Activated CD4-positive, alpha-beta T cell treated with anti-CD3 and anti-CD28 coated beads, Interleukin-2, Interleukin-4, amounts not matched to agents 100 ng/mL and 50 ng/mL, durations not matched to agents 16 hours and 8 hours (primary cell): ENCODE measurements around the gene MKNK1.
A peak's percentile ranks its signal among the peaks of the same experiment; 100 is the strongest.

Experiments
- DNase-seq: peaks from one replicate; pipeline ENCODE4 v3.0.0-alpha.2; 2020; ENCODE audit warnings: low spot score

MKNK1 gene

GRCh38 chr1:46558141-46558963 is 45.7 kb downstream of the MKNK1 start:
- no peak for DNase-seq

GRCh38 chr1:46557403-46557802 is 46.7 kb downstream of the MKNK1 start:
- DNase-seq = no peak

DNA sequence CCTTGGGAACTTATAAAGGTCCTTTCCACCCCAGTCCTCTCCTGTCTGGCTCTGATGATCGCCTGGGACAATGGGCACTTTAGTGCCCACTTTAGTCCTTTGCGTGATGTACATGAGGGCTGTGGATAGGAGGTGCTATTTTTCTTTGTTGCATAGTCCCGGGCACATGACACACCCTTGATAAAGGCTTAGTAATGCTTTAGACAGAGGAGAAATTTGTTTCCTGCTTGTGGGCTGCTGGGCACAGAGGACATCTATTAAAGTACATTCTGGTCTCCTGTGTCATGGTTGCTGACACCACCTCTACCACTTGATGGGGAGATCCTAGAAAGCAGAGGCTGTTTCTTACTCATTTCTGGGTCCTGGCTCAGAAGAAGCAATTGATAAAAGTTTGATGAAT is 47.2 kb downstream of the MKNK1 start:
- no peak for DNase-seq

- no peak for DNase-seq
Measured at GRCh38 chr1:46555826-46556619, 48.0 kb downstream of the MKNK1 start.

DNA sequence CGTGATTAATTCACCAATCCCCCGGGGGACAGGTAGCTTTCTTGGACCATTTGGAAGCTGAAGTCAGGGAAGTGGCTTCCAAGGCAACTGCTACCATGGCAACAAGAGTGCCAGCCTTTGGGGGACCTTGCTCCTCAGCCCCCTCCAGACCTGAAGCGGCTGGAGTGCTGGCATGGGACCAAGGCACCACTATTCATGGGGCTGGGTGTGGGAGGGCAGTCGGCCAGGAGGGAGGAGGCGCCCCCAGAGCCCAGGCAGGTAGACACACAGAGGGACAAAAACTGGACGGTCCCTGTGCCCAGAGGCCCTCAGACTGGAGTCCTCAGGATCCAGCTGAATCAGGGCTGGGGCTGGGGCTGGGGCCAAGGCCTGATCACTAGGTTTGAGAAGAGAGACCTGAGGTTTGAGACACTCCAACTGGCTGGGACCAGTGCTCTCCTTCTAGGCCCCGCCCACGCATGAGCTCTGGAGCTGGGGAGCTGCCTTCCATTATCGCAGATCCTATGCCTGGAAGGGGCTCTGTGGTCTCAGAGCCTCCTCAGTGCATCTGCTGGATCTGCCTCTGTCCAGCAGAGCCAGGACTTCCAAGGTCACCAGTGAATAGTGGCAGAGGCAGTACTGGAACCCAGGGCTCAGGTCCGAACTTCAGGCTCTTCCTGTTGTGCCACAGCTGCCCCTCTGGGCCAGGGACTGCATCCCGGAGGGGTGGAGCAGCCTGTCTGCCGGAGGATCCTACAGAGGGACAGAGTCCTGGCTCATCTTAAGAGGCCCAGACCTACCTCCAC is 49.3 kb downstream of the MKNK1 start:
- DNase-seq = no peak

DNA sequence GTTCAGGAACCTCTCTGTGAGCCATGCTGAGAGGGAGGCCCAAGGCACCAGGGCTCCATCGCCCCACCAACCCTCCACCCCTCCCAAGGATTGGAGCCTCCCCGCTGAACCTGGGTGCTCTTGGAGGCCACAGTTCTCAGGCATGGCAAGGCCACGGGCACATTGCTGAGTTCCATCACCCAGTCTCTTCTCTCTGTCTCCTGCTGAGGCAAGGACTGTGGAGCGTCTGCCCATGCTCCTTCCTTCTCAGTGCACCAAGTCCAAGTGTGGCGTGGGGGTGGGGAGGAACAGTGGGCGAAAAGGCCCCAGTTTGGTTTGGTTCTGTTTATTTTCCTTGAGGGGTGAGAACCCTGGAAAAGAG is 49.9 kb downstream of the MKNK1 start:
- no peak for DNase-seq

DNA sequence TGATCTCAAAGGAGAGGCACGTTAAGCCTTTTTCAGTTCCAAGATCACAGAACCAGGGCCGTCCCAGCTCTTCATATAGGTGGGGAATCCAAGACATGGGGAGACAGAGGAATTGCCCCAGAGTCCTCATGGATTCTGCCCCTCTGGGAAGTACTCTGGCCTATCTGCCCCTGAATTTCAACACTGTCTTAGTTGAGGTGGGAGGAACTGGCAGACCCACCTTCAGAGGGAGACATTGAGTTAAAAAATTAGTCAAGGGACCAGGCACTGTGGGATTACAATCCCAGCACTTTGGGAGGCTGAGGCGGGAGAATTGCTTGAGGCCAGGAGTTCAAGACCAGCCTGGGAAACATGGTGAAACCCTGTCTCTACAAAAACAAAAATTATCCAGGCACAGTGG is 50.6 kb downstream of the MKNK1 start:
- DNase-seq = no peak

- no peak for DNase-seq
Measured at GRCh38 chr1:46552357-46553237, 51.5 kb downstream of the MKNK1 start.

DNA sequence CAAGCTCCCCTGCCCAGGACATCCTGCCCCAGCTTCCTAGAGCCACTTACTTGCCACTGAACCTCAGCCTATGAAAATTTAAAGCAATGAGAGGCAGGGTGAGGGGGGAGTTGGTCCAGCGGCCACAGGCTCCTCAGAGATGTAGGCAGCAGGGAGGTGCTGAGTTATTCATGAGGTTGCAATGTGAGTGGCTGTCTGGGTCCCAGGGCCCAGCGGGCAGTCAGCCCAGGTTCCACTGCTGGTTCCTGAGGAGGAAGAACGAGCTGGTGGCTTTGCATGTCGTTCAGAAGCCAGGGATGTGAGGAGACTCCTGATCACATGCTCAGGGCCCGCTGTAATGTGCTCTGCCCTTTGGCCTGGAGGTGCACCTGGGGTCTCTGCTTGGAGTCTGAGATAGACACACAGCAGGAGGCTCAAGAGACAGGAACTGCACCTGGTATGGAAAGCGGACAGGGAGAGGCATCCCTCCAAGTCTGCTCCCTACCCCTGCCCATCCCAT is 52.4 kb downstream of the MKNK1 start, which contains the start of gene KNCN:
Gene KNCN, minus strand, starts transcription at position 51 of the 499 bp plus-strand sequence. CDS start 432 bp downstream, outside the sequence.
- DNase-seq = no peak

- DNase-seq = no peak
Measured at GRCh38 chr1:46550751-46551231, 53.3 kb downstream of the MKNK1 start.

DNA sequence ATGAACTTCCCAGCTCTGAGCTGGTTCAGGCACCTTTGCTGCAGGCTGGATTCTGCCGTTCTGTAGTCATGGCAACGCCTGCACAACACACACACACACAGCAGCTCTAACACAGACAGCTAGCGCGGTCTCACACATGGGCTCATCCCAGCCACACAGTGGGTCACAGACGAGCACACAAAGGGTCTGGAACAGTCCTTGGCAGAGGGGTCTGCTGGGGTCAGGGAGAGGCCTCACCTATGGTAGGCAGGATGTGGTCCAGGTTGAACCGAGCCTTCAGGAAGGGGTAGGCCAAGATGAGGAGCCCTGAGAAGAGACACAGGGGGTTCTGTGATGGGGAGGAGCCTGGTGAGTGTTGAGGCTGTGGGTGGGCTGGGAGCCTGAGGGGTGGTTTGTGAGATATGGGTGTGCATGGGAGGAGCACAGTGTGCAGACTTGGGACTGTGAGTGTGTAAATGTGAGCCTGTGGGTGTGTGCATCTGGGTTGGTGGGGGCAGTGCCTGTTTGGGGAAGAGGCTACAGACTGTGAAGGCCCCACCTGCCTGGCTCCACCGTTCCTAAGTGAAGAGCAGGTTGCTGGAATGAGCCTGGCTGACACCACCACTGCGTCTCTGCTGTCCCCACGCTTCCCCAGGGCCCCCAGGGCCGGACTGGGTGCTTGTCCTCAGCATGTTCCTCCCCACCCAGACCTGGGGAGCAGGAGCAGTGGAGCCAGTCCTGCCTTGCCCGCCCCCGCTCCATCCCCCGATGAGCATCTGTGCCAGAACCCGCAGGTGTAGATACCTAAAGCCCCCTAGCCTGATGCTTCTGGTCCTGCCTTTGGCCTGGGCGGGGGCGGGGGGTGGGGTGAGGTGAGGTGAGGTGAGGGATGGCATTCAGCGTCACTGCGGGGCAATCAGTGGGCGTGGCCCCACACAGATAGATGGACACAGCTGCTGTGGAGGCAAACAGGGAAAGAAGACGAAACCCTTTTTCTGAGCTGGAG is 54.1 kb downstream of the MKNK1 start:
- DNase-seq = peak; percentile 25

DNA sequence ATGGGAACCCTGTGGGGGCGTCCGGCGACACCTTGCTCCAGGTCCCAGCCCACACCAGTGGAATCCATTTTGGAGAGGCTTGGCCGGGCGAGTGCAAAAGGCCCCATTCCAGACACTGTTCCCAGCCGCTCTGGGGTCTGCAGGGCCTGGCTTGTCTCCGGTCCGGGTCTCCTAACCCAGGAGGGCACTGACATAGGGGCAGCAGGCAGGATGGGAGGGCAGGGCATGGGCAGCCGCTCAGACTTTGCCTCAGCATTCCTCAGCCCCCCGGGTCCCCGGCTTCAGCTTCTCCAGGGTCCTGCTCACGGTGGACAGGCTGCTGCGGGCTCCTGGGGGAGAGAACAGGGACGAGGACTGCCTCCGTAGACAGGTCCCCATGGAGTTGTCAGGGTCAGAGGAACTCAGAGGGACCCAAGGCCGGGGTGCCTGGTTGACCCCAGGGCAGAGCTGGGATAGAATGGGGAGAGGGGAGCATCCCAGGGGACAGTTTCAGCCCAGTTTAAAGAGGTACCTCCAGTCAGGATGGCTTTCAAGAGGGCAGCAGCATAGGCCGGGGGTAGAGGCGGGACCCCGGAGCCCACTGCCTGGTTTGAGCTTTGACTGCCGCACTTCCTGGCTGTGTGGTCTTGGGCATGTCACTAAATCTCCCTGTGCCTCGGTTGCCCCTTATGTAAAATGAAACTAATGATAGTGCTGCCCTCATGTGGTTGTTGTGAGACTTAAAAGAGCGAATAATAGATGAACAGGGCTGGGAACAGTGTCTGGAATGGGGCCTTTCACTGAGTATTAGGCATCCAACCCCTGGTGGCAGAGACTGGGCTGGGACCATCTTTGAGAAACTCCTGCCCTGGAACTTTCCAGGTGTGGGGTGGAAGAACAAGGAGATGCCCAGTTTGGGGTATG is 56.3 kb downstream of the MKNK1 start:
- peak; percentile 42 for DNase-seq

- no peak for DNase-seq
Measured at GRCh38 chr1:46546210-46546609, 57.9 kb downstream of the MKNK1 start.

GRCh38 chr1:46545784-46546183 is 58.3 kb downstream of the MKNK1 start:
- DNase-seq = no peak

DNA sequence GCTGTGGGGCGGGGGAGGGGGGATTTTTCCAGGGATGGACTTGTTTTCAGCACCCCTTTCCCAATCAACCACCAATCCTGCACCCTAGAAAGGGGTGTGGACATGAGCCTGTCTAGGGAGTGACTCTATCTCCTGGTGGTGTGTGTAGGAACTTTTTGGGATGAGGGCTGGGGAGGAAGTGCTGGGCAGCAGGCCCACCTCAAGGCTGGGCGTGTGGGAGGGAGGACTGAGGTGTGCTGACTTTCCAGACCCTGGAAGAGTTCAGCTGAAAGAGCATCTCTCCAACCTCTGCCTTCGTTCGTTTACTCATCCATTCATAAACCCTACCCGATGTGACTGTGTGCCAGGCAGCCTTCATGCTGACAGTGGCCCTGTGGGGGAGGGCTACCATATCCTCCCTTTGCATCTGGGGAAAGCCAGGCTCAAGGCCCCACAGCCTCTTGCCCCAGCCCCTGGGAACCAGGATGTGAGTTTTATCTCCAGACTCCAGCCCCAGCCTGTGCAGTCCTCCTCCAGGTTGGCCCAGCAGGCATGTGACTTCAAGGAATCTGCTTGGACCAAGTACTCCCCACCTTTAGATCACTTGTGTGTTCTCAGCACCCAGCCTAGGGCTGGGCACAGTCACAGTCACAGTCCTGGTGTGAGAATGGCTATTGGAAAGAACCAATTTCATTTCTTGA is 59.4 kb downstream of the MKNK1 start:
- no peak for DNase-seq

- no peak for DNase-seq
Measured at GRCh38 chr1:46543761-46544560, 60.1 kb downstream of the MKNK1 start.

- DNase-seq = no peak
Measured at GRCh38 chr1:46543382-46543760, 60.7 kb downstream of the MKNK1 start.
